CD14-positive monocyte (primary cell): ENCODE results near the gene DOCK10. TPM values are rescaled to one million over a fixed set of nuclear protein-coding genes. Genes with fewer than 3 reads are reported as not detected.

Experiments
- DNase-seq, 3 donors: peaks; one replicate each; pipeline ENCODE4 v3.0.0-alpha.2; 2011 to 2022
- H2AFZ ChIP-seq: 2 replicates; pipeline ENCODE4 v1.6.0; 2012; ENCODE audit warnings: mild to moderate bottlenecking, low read depth, low read length, inconsistent platforms; ENCODE audit not compliant: insufficient read depth, poor library complexity, severe bottlenecking
- H3K27ac ChIP-seq, 2 donors: 1 replicate in 1 of 2; 2 replicates in 1 of 2; pipeline ENCODE4 v1.5.1; 2012 to 2013; ENCODE audit warnings: low read length in 2 of 2, control low read depth in 1 of 2, inconsistent platforms in 1 of 2, low read depth in 1 of 2, mild to moderate bottlenecking in 1 of 2
- H3K27me3 ChIP-seq, 2 donors: one replicate each; pipeline versions ENCODE4 v1.6.0 to v1.6.1; 2011 to 2013; ENCODE audit warnings: low read length in 2 of 2; ENCODE audit not compliant: control insufficient read depth in 2 of 2, insufficient read depth in 2 of 2
- H3K36me3 ChIP-seq, 2 donors: replicated peaks in 1 of 2; 1 replicate in 1 of 2; 2 replicates in 1 of 2; pipeline versions ENCODE4 v1.5.1 to v1.6.1; 2012 to 2013; ENCODE audit warnings: low read length in 2 of 2, control low read depth in 1 of 2, inconsistent platforms in 1 of 2, mild to moderate bottlenecking in 1 of 2; ENCODE audit not compliant: insufficient read depth in 2 of 2, control insufficient read depth in 1 of 2
- H3K4me1 ChIP-seq, 2 donors: 1 replicate in 1 of 2; 2 replicates in 1 of 2; pipeline versions ENCODE4 v1.5.1 to v1.6.1; 2012 to 2013; ENCODE audit warnings: low read length in 2 of 2, control low read depth in 1 of 2, inconsistent platforms in 1 of 2, mild to moderate bottlenecking in 1 of 2, moderate library complexity in 1 of 2; ENCODE audit not compliant: insufficient read depth in 2 of 2, control insufficient read depth in 1 of 2
- H3K4me2 ChIP-seq: replicated peaks from 2 replicates; pipeline ENCODE3; 2012; ENCODE audit warnings: low read length, moderate library complexity, mild to moderate bottlenecking; ENCODE audit not compliant: poor library complexity, severe bottlenecking; ENCODE audit errors: extremely low read depth
- H3K4me3 ChIP-seq, 3 experiments: fragments of 200-600 bp in 1 of 3; sonication (generic) in 1 of 3; replicated peaks in 1 of 3; 1 replicate in 2 of 3; 2 replicates in 1 of 3; pipeline ENCODE4 v1.5.1; 2011 to 2013; ENCODE audit warnings: low read length in 3 of 3, mild to moderate bottlenecking in 3 of 3, control low read depth in 2 of 3, low read depth in 2 of 3, inconsistent platforms in 1 of 3, moderate library complexity in 1 of 3
- H3K79me2 ChIP-seq: 2 replicates; pipeline ENCODE4 v1.6.0; 2012; ENCODE audit warnings: mild to moderate bottlenecking, control low read depth, inconsistent platforms, low read length, moderate library complexity; ENCODE audit not compliant: insufficient read depth
- H3K9ac ChIP-seq: 2 replicates; pipeline ENCODE4 v1.6.0; 2017; ENCODE audit warnings: low read length, mild to moderate bottlenecking; ENCODE audit not compliant: insufficient read depth, poor library complexity, severe bottlenecking
- H3K9me3 ChIP-seq, 2 donors: replicated peaks in 1 of 2; 1 replicate in 1 of 2; 2 replicates in 1 of 2; pipeline versions ENCODE4 v1.5.1 to v1.6.1; 2012 to 2013; ENCODE audit warnings: low read length in 2 of 2, control low read depth in 1 of 2; ENCODE audit not compliant: control insufficient read depth in 1 of 2, insufficient read depth in 1 of 2
- H4K20me1 ChIP-seq: 2 replicates; pipeline ENCODE4 v1.6.0; 2012; ENCODE audit warnings: mild to moderate bottlenecking, low read length, control low read depth, moderate library complexity; ENCODE audit not compliant: insufficient read depth
- H3K27ac Mint-ChIP-seq, 7 donors: one replicate each; pipeline ENCODE4 v1.8.0; 2020; ENCODE audit warnings: mild to moderate bottlenecking in 7 of 7, mixed read lengths in 7 of 7, moderate library complexity in 6 of 7, inconsistent platforms in 2 of 7
- H3K27me3 Mint-ChIP-seq, 3 donors: one replicate each; pipeline ENCODE4 v1.8.0; 2021 to 2022; ENCODE audit warnings: low read depth in 3 of 3, mild to moderate bottlenecking in 3 of 3, mixed read lengths in 3 of 3, moderate library complexity in 3 of 3, inconsistent platforms in 1 of 3
- H3K36me3 Mint-ChIP-seq, 2 donors: one replicate each; pipeline ENCODE4 v1.8.0; 2020; ENCODE audit warnings: mixed read lengths in 2 of 2, inconsistent platforms in 1 of 2, mild to moderate bottlenecking in 1 of 2
- H3K4me1 Mint-ChIP-seq: one replicate; pipeline ENCODE4 v1.8.0; 2020; ENCODE audit warnings: mild to moderate bottlenecking, mixed read lengths
- H3K4me3 Mint-ChIP-seq, 2 donors: one replicate each; pipeline ENCODE4 v1.8.0; 2020; ENCODE audit warnings: mild to moderate bottlenecking in 2 of 2, mixed read lengths in 2 of 2, moderate library complexity in 1 of 2
- H3K9me3 Mint-ChIP-seq, 7 donors: one replicate each; pipeline ENCODE4 v1.8.0; 2020 to 2022; ENCODE audit warnings: mixed read lengths in 7 of 7, mild to moderate bottlenecking in 6 of 7, moderate library complexity in 6 of 7, inconsistent platforms in 2 of 7
- CTCF ChIP-seq: fragments of 200-600 bp; IDR thresholded peaks from one replicate; pipeline ENCODE4 v1.8.0; 2022; ENCODE audit warnings: antibody characterized with exemption, mild to moderate bottlenecking
- WGBS: methylation state at CpG from one replicate; pipeline ENCODE4 v1.1.5; 2013; ENCODE audit warnings: missing lambda C conversion rate; ENCODE audit not compliant: insufficient coverage; 5-methylcytosine and 5-hydroxymethylcytosine counted together
- intact Hi-C, 2 donors: fragments of 100-400 bp; cut with micrococcal nuclease; formaldehyde crosslinking; loops; one replicate each; pipeline versions ENCODE4 v1.15.0 to v1.15.1; 2023
- polyA plus RNA-seq, 3 donors: library from polyadenylated mRNA; depleted of rRNA in 1 of 3; unstranded in 2 of 3; stranded (reverse) in 1 of 3; fragments of 300-500 nt in 2 of 3; fragments of >200 nt in 1 of 3; fragmentation: Illumina TruSeq in 2 of 3; gene quantifications; 1 replicate in 2 of 3; 2 replicates in 1 of 3; pipeline ENCODE4 v1.2.3, GENCODE V29; 2012 to 2021

Gene DOCK10
- polyA plus RNA-seq, 3 donors = 9.5 to 30.9 (median 16.5) TPM

DNA sequence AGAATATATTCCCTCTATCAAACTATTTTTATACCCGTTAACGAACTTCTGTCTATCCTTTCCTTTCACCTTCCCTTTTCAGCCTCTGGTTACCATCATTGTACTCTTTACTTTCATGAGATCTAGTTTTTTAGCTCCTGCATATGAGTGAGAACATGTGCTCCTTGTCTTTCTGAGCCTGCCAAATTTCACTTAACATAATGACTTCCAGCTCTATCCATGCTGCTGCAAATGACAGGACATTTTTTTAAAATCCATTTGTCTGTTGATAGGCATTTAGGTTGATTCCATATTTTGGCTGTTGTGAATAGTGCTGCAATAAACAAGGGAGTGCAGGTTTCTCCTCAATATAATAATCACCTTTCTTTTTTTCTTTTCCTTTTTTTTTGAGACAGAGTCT lies 317.9 kb downstream of the DOCK10 start:
- no peaks in the 10 kb centered on the region for H3K4me1 ChIP-seq
- Mint-ChIP-seq H3K36me3 (no peaks in the 10 kb centered on the region), H3K27ac (no peak overlapping the region), H3K27me3 (peaks cover 0 to 3% (median 0%) of the 10 kb centered on the region in 3 donors), H3K4me3 (no peak overlapping the region), H3K4me1 (no peaks in the 10 kb centered on the region), H3K9me3 (peaks cover 12 to 32% (median 18%) of the 10 kb centered on the region in 7 donors)
- DNase-seq = no peak
- no peak overlapping the region for H3K4me2 ChIP-seq
- no peaks in the 10 kb centered on the region for H3K27me3 ChIP-seq
- WGBS = no CpG with 5 or more reads among the region's 2 CpGs
- no peaks in the 10 kb centered on the region for H4K20me1 ChIP-seq
- no peak for TF ChIP-seq CTCF
- no peak overlapping the region for H3K4me3 ChIP-seq
- no peak overlapping the region for H3K27ac ChIP-seq
- no peaks in the 10 kb centered on the region for H3K79me2 ChIP-seq
- H3K9me3 ChIP-seq = peaks cover 7% of the 10 kb centered on the region in 2 donors
- no peak overlapping the region for H3K9ac ChIP-seq
- no peak overlapping the region for H2AFZ ChIP-seq
- H3K36me3 ChIP-seq = no peaks in the 10 kb centered on the region
- intact Hi-C loops = no loop called here

GRCh38 chr2:224723586-224724217 lies 318.6 kb downstream of the DOCK10 start:
- DNase-seq = peak in 1 of 3 donors; percentile 27
- 83% methylated on average over 1 of the region's 2 CpGs for WGBS

More at GRCh38 chr2:224723586-224724217, 318.6 kb downstream of the DOCK10 start:
- Histone ChIP-seq H3K36me3 (no peaks in the 10 kb centered on the region), H2AFZ (no peak overlapping the region), H3K79me2 (no peaks in the 10 kb centered on the region), H3K9ac (no peak overlapping the region), H3K4me2 (no peak overlapping the region), H3K27me3 (no peaks in the 10 kb centered on the region), H3K9me3 (peaks cover 6 to 7% of the 10 kb centered on the region in 2 donors), H4K20me1 (no peaks in the 10 kb centered on the region), H3K4me3 (no peak overlapping the region), H3K27ac (no peak overlapping the region), H3K4me1 (no peaks in the 10 kb centered on the region)
- Mint-ChIP-seq H3K27me3 (peaks cover 0 to 3% (median 0%) of the 10 kb centered on the region in 3 donors), H3K4me3 (no peak overlapping the region), H3K36me3 (no peaks in the 10 kb centered on the region), H3K9me3 (peaks cover 8 to 25% (median 13%) of the 10 kb centered on the region in 7 donors), H3K27ac (no peak overlapping the region), H3K4me1 (no peaks in the 10 kb centered on the region)
- intact Hi-C loops = no loop called here
- TF ChIP-seq CTCF = no peak
